ENCODE results near the gene MOGAT3. TPM values are rescaled to one million over a fixed set of nuclear protein-coding genes. Genes with fewer than 3 reads are reported as not detected.

The MOGAT3 gene
- total and polyA plus RNA-seq, 9 of the 15 experiments (the other 6 are each of a cell fraction or from before 2014, with no cell fraction given): 0.07 to 0.17 (median 0.13) TPM; not detected in 6

- TF ChIP-seq ZNF780A (CRISPR knock-in tag; IDR thresholded peaks at IDR 0.05) (no peak), SIN3A (IDR thresholded peaks at IDR 0.05; ENCODE audit: borderline replicate concordance in 2 of 2, control insufficient read depth in 1 of 2, low read depth in 2 of 2, low read length in 2 of 2) (no peak), ZNF224 (CRISPR knock-in tag; IDR thresholded peaks at IDR 0.05) (no peak), SPI1 (IDR thresholded peaks at IDR 0.05; ENCODE audit: borderline replicate concordance, low read depth, low read length) (peak; percentile 19; the same call in 1 of the 2 replicates), HDAC8 (tag; IDR thresholded peaks at IDR 0.05) (no peak), TCF7 (IDR thresholded peaks at IDR 0.05; ENCODE audit: borderline replicate concordance) (no peak), E2F5 (CRISPR knock-in tag; IDR thresholded peaks at IDR 0.05) (no peak), ZFP36 (IDR thresholded peaks at IDR 0.05; ENCODE audit: low read depth, low read length, partially characterized antibody) (no peak), PBX2 (CRISPR knock-in tag; IDR thresholded peaks at IDR 0.05; ENCODE audit: low read depth) (no peak), PBX2 (tag; conservative IDR thresholded peaks at IDR 0.05; ENCODE audit: low read depth) (0 out of 2 replicates have a peak, but pooled peaks have one; percentile 32), RCOR1 (IDR thresholded peaks at IDR 0.05; ENCODE audit: borderline replicate concordance in 1 of 2, low read depth in 2 of 2, low read length in 2 of 2) (peak in 1 of 2 experiments; percentile 25; a peak in 1 of 4 replicates), ZNF436 (CRISPR knock-in tag; IDR thresholded peaks at IDR 0.05) (no peak), POLR2B (IDR thresholded peaks at IDR 0.05; ENCODE audit: low read depth, partially characterized antibody) (no peak), ZNF263 (CRISPR knock-in tag; IDR thresholded peaks at IDR 0.05; ENCODE audit: borderline replicate concordance) (no peak), HDAC6 (IDR thresholded peaks at IDR 0.05; ENCODE audit: low read depth, low read length) (no peak), PKNOX1 (IDR thresholded peaks at IDR 0.05) (peak; percentile 93), CBFA2T3 (IDR thresholded peaks at IDR 0.05) (no peak), MEIS2 (IDR thresholded peaks at IDR 0.05; ENCODE audit: partially characterized antibody) (peak; percentile 63), ZNF77 (CRISPR knock-in tag; IDR thresholded peaks at IDR 0.05) (no peak), ZBED1 (IDR thresholded peaks at IDR 0.05) (no peak)
- TF ChIP-seq, protein P1, sequence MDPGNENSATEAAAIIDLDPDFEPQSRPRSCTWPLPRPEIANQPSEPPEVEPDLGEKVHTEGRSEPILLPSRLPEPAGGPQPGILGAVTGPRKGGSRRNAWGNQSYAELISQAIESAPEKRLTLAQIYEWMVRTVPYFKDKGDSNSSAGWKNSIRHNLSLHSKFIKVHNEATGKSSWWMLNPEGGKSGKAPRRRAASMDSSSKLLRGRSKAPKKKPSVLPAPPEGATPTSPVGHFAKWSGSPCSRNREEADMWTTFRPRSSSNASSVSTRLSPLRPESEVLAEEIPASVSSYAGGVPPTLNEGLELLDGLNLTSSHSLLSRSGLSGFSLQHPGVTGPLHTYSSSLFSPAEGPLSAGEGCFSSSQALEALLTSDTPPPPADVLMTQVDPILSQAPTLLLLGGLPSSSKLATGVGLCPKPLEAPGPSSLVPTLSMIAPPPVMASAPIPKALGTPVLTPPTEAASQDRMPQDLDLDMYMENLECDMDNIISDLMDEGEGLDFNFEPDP (CRISPR knock-in tag; IDR thresholded peaks at IDR 0.05): no peak
- TF ChIP-seq, protein P2, sequence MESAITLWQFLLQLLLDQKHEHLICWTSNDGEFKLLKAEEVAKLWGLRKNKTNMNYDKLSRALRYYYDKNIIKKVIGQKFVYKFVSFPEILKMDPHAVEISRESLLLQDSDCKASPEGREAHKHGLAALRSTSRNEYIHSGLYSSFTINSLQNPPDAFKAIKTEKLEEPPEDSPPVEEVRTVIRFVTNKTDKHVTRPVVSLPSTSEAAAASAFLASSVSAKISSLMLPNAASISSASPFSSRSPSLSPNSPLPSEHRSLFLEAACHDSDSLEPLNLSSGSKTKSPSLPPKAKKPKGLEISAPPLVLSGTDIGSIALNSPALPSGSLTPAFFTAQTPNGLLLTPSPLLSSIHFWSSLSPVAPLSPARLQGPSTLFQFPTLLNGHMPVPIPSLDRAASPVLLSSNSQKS (CRISPR knock-in tag; IDR thresholded peaks at IDR 0.05): no peak
Observed at GRCh38 chr7:101200862-101201599, at the start of gene MOGAT3 (continued).

Data from K562 (cell line).